Brain microvascular endothelial cell (primary cell): ENCODE results near the gene MRRF.

Experiments
- DNase-seq: peaks from one replicate; pipeline ENCODE4 v3.0.0-alpha.2; 2020
- H3K27ac ChIP-seq: fragments of 250-450 bp; sonication (Bioruptor Pico); 2 replicates; pipeline ENCODE4 v1.5.1; 2020; ENCODE audit warnings: mild to moderate bottlenecking, moderate library complexity
- H3K27me3 ChIP-seq: fragments of 250-450 bp; sonication (Bioruptor Pico); replicated peaks from 2 replicates; pipeline ENCODE4 v1.5.1; 2020; ENCODE audit warnings: mild to moderate bottlenecking
- H3K36me3 ChIP-seq: fragments of 250-450 bp; sonication (Bioruptor Pico); replicated peaks from 2 replicates; pipeline ENCODE4 v1.5.1; 2020; ENCODE audit warnings: mild to moderate bottlenecking
- H3K4me3 ChIP-seq: 2 replicates; pipeline ENCODE4 v1.5.1; 2011; ENCODE audit warnings: low read depth, mild to moderate bottlenecking, control low read depth, low read length, moderate library complexity
- CTCF ChIP-seq: IDR thresholded peaks from 2 replicates; pipeline ENCODE4 v1.5.1; 2011; ENCODE audit warnings: low read depth, mild to moderate bottlenecking, moderate library complexity, low read length, control low read depth, inconsistent platforms; ENCODE audit errors: missing control alignments
- in situ Hi-C: cut with HindIII; loops from 2 replicates; pipeline ENCODE4 v1.10.0; 2017; ENCODE audit warnings: low sequenced_read_pairs, low pct_ligation_motif_present

MRRF gene

DNA sequence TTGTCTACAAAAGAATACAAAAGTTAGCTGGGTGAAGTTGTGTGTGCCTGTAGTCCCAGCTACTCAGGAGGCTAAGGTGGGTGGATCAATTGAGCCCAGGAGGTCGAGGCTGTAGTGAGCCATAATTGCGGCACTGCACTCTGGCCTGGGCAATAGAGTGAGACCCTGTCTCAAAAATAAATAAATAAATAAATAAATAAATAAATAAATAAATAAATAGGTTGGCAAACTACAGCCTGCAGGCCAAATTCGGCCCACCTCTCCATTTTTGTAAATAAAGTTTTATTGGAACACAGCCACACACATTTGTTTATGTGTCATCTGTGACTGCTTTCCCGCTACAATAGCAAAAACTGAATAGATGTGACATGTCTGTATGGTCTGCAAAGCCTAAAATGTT, 115.6 kb downstream of the MRRF start:
- no peak overlapping the region for H3K27ac ChIP-seq
- no peak for DNase-seq
- no peak for TF ChIP-seq CTCF
- H3K4me3 ChIP-seq = no peak overlapping the region
- no peaks in the 10 kb centered on the region for H3K36me3 ChIP-seq
- in situ Hi-C loops = no loop called here
- no peaks in the 10 kb centered on the region for H3K27me3 ChIP-seq
